Body of pancreas (tissue), 4 donors: ENCODE data around the gene OSBPL6.
"Not testable (repeated sequence)": the region's sequence is repeated elsewhere in the genome, so short reads cannot be mapped to it uniquely, and the experiment has no call there.

Experiments used
- POLR2A ChIP-seq, 3 donors: fragments of 450-650 bp; IDR thresholded peaks; one replicate each; pipeline ENCODE4 v1.6.1; 2016; ENCODE audit warnings: antibody characterized with exemption in 3 of 3, mild to moderate bottlenecking in 2 of 3
- TF ChIP-seq, protein P1 (sequence below), 7 experiments: fragments of 450-650 bp in 4 of 7; fragments of 200-600 bp in 3 of 7; sonication (generic) in 3 of 7; IDR thresholded peaks; one replicate each; pipeline ENCODE4 v1.5.1; 2016 to 2019; ENCODE audit warnings: antibody characterized with exemption in 7 of 7

DNA sequence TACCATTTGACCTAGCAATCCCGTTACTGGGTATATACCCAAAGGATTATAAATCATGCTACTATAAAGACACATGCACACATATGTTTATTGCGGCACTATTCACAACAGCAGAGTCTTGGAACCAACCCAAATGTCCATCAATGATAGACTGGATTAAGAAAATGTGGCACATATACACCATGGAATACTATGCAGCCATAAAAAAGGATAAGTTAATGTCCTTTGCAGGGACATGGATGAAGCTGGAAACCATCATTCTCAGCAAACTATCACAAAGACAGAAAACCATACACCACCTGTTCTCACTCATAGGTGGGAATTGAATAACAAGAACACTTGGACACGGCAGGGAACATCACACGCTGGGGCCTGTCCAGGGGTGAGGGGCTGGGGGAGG, 163.4 kb downstream of the OSBPL6 start:
- TF ChIP-seq, protein P1, sequence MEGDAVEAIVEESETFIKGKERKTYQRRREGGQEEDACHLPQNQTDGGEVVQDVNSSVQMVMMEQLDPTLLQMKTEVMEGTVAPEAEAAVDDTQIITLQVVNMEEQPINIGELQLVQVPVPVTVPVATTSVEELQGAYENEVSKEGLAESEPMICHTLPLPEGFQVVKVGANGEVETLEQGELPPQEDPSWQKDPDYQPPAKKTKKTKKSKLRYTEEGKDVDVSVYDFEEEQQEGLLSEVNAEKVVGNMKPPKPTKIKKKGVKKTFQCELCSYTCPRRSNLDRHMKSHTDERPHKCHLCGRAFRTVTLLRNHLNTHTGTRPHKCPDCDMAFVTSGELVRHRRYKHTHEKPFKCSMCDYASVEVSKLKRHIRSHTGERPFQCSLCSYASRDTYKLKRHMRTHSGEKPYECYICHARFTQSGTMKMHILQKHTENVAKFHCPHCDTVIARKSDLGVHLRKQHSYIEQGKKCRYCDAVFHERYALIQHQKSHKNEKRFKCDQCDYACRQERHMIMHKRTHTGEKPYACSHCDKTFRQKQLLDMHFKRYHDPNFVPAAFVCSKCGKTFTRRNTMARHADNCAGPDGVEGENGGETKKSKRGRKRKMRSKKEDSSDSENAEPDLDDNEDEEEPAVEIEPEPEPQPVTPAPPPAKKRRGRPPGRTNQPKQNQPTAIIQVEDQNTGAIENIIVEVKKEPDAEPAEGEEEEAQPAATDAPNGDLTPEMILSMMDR (IDR thresholded peaks at IDR 0.05) = not testable (repeated sequence)
- TF ChIP-seq POLR2A (IDR thresholded peaks at IDR 0.05) = not testable (repeated sequence)
